Daoy (cell line): ENCODE measurements around the gene DGKH. TPM values are rescaled to one million over a fixed set of nuclear protein-coding genes. Genes with fewer than 3 reads are reported as not detected.
"Not testable (repeated sequence)": the region's sequence is repeated elsewhere in the genome, so short reads cannot be mapped to it uniquely, and the experiment has no call there.

Experiments
- DNase-seq: peaks from one replicate; pipeline ENCODE4 v3.0.0-alpha.2; 2015; ENCODE audit warnings: low read depth
- total RNA-seq: library from RNA; depleted of rRNA; stranded (reverse); fragments of >200 nt; shearing (Covaris generic); gene quantifications from 2 replicates; pipeline ENCODE4 v1.2.3, GENCODE V29; 2014

The DGKH gene
- total RNA-seq, 1 experiment from 2014 or later: 4.3 TPM

- DNase-seq: no peak
Observed at GRCh38 chr13:42071672-42072419, 23.4 kb downstream of the DGKH start.

DNA sequence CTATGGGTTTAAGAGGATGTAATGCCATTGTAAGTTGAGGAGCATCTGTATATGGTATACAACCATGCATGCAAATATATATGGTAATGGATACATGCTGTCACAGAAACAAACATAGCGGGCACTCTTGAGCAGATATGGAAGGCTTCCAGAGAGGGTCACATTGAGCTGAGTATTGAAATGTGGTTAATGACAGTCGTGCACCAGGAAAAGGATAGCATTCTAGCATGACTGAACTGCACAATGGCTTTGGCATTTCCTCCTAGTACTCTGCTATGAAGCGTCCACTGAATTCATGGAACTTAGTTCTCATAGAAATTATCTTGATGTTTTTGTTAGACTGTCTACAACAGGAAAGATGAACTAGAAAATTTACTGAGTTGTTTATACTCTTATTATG, 25.2 kb downstream of the DGKH start:
- no peak for DNase-seq

DNA sequence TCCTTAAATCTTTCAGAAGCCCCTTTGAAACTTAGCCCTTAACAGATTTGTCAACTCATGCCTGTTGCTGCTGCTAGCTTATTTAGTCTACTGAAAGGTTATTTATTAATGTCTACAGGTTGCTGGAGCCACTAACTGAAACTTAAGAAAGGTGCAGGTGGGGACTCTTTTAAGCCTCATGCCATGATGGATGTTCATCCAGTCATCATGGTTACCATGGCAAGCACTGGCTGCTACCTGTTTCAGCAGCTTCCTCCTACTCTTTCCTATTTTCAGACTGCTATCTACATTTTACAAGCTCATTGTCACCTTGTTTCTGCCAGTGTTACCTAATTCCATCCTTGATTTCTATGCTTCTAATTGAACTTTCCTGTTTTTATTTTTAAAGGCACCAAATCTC, 27.1 kb downstream of the DGKH start:
- no peak for DNase-seq

DNA sequence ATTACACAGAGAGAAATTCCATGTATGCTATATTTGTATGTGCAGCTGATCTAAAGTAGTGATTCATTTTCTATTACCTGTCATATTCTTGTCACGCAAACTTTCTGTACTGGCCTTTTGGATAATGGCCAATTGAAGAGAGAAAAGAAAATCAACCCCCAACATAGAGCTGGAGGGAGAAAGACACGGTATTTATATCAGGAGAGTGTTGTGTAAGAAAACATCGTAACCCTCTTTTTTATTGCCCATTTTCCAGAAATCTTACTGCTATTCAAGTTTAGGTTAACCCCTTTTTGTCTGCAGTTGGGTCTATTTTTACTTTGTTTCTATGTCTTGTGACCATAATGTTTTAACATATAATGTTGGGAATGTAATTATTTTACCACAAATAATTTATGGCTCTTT, 27.9 kb downstream of the DGKH start:
- no peak for DNase-seq

- no peak for DNase-seq
Observed at GRCh38 chr13:42078128-42078808, 29.8 kb downstream of the DGKH start.

DNA sequence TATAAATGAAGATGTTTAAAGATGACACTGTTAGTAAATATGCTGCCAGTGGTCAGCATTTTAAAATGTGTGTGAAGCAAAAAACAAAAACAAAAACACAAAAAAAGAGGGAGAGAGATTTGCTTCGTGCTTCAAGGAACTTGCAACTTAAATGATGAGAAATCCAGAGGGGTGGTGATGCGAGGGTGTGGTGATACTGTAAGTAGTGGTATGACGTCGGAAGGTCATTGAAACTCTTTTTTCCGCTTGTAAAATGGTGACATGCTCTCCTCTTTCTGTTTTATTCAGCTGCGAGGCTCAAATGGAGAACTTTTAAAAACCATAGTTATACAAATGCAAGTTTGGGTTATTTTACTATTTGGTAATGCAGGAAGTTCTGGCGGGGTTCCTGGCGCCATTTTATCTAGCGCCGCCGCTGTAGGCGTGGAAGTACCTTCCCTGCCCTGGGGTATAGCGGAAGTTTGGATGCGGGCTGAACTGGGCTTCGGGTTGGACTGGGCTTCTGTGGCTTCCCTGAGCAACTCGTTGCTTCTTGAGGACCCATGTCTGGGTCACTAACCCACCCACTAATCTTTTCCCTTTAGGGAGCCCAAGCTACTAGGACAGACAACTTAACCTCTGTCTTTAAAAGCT, 34.8 kb downstream of the DGKH start:
- no peak for DNase-seq

DNA sequence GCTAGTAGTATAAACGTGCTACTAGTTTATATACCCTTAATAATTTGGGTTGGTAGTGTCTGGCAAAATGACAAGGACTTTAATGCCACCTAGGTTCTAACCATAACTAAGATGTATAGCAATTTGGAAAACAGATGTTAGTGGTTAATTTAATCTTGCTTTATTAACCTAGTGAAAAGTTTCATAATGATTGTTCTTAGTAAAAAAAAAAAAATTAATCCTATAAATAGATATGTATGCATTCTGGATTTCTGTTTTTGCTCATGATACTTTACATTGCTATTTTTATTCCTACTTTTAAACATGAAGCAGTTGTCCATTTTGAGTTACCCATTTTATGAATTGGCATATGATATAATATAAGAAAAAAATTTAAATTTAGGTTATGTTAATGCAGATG, 36.3 kb downstream of the DGKH start:
- DNase-seq: no peak

- no peak for DNase-seq
Observed at GRCh38 chr13:42086582-42086981, 38.1 kb downstream of the DGKH start.

DNA sequence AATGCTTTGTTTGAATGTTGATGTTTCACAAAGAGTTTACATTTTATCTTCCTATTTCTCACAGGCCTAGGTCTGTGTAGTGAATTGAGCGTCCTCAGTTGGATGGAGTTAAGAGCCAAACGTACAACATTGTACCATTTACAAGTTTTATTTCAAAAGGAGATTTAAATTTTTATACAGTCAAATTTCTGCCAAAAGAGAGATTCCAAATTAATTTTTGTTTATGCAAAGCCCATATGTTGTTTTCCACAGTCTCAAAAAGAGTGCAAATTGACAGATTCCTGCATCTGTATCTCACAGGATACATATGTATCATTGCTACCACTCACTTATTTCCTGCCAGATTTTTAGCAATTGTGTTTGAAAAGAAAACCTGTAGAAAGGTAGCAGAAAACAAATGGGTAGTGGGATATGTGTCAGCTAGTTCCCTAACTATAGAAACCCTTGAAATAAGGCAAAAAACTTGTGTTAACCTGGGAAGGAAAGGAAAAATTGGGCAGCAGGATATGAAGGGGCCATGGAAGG, 46.1 kb downstream of the DGKH start:
- no peak for DNase-seq

DNA sequence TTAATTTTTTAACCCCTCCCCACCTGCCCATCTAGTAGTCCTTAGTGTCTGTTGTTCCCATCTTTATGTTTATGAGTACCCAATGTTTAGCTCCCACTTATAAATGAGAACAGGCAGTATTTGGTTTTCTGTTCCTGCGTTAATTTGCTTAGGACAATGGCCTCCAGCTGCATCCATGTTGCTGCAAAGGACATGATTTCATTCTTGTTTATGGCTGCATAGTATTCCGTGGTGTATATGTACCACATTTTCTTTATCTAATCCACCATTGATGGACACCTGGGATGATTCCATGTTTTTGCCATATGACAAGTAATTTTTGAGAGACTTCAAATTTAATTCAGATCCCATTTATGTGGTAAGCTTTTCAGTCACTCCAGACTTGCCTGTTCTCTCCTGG, 47.8 kb downstream of the DGKH start:
- DNase-seq: not testable (repeated sequence)

- no peak for DNase-seq
Observed at GRCh38 chr13:42099962-42100675, 51.7 kb downstream of the DGKH start.

GRCh38 chr13:42100960-42101359, 52.5 kb downstream of the DGKH start:
- no peak for DNase-seq

GRCh38 chr13:42101821-42102585, 53.6 kb downstream of the DGKH start:
- no peak for DNase-seq

DNA sequence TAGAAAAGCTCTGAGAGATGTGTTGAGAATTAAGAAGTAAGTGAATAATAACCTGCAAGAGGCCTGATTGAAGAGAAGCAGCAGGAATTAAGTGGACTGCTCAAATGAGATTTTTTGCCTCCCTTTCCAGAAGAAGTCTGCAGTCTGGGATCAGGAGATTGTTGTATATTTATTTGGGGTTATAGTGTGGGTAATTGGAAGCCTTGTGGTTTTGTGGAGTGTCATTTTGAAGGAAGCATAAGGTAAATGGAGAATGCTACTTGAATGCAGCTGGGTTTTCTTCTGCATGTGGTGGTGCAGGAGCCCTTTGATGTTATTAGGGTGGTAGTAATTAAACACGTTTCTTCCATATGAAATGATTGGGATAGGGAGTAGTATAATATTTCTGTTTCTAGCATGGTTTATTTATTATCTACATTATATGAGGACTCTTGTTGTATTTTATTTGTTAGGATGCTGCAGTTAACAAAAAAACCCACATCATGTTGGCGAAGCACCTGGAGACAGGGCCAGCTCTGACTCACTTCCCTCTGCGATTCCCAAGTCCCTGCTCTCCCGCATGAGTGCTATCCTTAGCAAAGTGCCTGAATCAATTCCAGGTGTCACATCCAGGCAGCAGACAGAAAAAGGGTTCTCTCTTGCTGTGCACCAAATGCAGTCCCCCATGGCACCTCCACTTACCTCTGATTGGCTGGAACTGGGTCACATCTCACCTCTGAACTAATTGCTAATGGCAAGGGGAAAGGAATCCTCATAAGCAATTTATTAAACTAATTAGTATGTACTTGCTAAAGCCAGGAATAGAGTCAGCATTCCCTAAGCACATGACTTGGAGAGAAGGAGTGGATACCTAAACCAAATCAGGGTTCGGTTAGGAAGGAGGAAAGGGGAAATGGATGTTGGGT, 54.8 kb downstream of the DGKH start:
- DNase-seq: peak; percentile 48

DNA sequence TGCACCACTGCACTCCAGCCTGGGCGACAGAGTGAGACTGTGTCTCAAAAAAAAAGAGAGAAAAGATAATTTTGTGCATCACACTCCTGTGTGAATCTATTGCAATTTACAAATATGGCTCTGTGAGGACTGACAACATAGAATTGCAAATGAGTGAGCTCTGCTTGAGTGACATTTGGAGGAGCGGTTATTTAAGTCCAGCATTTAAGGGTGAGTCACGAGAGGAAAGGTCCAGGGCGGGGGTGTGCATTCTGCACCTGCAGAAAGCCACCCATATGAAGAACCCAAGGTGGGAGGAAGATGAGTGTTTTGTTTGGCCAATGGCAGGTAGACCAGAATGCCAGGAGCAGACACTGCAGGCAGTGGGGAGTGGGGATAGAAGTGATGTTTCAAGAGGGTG, 58.5 kb downstream of the DGKH start:
- DNase-seq: peak; percentile 6

DNA sequence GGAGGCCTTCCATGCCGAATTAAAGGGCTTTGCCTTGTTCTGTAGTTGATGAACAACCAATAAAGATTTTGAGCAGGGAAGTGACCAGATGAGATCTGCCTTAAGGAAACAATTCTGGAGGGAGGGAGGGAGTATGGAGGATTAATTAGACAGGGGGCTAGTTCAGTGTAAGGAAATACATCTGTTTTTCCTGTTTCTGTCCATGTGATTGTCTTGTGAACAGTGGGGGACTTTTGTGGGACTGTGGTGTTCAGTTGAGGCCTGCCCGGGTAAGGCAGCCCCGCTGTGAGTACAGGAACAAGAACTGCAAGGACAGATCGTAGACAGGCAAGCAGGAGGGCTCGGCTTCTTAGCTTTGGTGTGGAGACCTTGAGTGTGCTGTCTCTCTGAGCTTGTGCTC, 59.0 kb downstream of the DGKH start:
- DNase-seq: no peak

- no peak for DNase-seq
Observed at GRCh38 chr13:42108217-42108616, 59.8 kb downstream of the DGKH start.

GRCh38 chr13:42109957-42110356, 61.5 kb downstream of the DGKH start:
- no peak for DNase-seq

DNA sequence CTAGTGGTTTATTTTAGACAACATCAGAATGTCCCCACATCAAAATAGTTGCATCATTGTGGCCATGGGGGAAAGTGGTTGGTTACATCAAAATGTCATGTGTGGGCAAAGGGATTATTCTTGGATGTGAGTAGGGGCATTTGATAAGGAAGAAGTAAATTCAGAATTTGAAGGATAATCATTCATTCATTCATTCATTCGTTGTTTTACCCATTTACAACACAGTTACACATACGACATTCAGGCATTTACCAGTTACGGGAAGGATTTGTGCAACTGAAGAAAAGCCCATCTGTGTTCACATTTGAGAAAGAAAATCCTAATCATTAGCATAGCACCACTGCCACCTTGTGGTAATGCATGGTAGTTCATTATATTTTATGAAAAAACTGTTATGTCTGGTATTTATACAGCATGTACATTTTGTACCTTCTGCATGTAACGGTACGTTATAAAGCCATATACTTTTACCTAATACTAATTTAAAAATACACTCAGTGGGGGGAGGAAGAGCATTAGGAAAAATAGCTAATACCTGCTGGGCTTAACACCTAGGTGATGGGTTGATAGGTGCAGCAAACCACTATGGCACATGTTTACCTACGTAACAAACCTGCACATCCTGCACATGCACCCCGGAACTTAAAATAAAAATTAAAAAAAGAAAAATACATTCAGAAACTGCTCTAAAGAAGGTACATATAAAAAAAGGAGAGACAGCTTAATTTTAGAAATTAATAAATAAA, 62.1 kb downstream of the DGKH start:
- DNase-seq: peak; percentile 55

- no peak for DNase-seq
Observed at GRCh38 chr13:42112864-42113263, 64.4 kb downstream of the DGKH start.
